Inflammatory macrophage treated with lipopolysaccharide for 1 hour (primary cell): ENCODE results near the gene OLA1.

Source experiments
- DNase-seq, 2 donors: peaks; one replicate each; pipeline ENCODE4 v3.0.0-alpha.2; 2020 to 2022

OLA1 gene

GRCh38 chr2:174059884-174060244, 188.5 kb downstream of the OLA1 start:
- DNase-seq = no peak

DNA sequence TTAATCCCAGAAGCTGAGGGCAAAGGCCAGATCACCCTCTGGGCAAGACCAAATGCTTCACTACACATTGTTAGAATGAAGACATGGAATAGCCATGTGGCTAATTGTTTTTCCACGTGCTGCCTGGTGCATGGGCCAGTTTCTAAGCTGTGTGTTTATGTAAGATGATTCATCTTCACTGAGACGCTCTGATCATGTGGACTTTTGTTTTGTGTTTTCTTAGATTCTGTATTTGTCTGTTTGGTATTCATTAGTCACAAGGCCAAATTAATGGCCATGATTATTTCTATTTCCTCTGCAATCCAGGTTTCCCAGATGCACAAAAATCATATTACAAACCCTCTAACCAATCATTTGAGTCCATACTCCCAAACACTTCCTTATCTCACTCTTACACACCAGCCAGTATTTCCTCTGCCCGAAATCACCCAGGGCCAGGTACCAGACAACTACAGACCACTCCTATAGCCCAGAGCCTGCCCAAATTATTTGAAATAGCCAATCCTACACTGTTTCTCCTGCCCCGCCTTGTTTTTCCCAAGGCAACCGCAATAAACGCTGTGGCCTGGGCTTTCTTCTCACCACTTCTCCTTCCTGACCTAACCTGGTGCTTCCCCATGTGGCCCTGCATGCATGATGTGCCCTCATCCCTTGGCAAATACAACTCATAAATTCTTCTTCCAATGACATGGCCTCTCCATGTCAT, 189.0 kb downstream of the OLA1 start:
- DNase-seq = peak; percentile 67 to 80

- DNase-seq = peak in 1 of 2 donors; percentile 36
Observed at GRCh38 chr2:174058456-174058855, 189.9 kb downstream of the OLA1 start.

DNA sequence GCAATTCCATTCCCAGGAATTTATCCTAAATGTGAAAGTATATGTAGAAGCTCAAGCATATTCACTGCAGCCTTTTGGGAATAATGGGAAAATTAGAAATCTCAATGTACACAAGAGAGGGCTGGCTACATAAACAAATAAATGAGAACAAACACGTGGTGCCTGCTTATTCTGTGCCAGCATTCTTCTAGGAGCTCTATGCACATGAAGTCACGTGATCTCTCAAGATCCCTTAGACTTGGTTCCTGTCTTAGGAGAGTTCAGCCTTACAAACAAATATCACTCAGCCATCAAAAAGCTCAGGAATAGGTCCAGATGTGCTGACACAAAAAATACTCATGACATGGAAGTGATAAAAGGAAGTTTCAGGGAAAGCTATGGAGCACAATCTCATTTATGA, 190.3 kb downstream of the OLA1 start:
- DNase-seq = no peak

- peak; percentile 59 to 68 for DNase-seq
Observed at GRCh38 chr2:174054926-174055325, 193.4 kb downstream of the OLA1 start.

DNA sequence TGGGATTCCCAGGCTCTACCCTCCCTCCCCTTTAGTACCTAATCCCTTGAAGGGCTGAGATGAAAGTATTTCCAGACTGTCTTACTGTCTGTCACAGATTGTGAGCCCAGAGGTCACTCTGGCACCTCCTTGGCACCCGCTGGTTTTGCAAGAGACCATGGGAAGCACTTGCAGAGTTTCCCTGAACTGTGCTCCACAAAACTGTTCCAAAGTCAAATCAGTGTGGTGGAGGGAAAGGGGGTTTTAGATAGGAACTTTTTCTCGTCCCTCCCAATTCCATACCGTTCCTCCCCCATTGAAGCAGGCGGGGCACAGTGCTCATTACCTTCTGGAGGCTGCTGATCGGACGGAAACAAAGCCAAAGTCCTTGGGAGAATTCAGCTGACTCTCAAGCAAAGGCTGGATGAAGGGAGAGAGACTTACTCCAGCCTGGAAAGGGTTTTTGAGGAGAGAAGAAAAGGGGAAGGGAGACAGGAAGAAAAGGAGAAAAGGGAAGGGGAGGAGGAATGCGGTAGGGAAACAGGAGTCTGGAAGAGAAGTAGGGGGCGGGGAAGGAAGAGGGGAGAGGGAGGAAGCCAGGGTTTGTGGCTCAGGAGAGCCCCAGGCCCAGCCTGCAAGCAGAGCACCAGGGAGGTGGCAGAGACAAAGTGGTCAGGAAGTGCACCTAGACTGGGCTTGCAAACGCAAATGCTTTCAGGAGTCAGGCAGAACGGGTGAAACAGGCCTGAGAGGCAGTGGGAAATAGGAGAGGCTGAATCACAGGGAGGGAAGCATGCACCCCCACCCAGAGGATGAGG, 194.8 kb downstream of the OLA1 start:
- no peak for DNase-seq

GRCh38 chr2:174052584-174052976, 195.8 kb downstream of the OLA1 start:
- no peak for DNase-seq

DNA sequence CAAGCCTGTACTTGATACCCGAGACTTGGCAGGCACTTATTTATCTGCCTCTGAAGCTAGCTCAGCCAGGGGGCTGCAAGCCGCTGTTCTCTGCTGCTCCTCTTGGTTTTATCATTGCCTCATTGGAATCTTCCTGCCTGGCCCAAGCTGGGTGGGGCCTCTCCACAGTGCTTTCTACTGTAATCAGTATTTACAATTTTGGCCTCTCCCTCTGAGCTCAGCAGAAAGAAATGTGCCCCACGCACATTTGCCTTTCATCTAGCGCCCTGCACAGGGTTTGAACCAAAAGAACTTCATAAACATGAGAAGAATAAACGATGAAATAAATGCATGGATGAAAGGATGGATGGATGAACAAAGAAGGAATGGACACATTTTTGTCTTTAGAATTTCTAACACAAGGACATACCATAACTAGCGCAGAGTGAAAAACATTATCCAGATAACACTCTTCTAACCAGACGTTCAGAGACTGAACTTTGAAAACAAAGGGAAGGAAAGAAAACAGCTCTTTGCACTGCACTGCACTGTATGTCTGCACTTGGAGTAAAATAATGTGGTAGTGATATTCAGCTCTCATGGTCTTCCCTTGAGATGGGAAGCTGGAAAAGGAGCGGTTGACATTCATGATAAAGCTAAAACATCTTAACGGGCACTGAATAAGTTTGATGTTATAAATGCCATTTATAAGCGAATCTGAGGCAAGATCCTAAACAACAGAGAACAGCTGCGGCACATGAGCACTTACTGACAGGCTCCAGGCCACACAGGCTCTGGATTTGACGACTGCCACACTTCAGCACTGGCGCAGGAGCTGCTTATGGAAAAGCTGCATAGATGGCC, 196.4 kb downstream of the OLA1 start:
- DNase-seq = no peak

GRCh38 chr2:174051068-174051467, 197.3 kb downstream of the OLA1 start:
- no peak for DNase-seq

DNA sequence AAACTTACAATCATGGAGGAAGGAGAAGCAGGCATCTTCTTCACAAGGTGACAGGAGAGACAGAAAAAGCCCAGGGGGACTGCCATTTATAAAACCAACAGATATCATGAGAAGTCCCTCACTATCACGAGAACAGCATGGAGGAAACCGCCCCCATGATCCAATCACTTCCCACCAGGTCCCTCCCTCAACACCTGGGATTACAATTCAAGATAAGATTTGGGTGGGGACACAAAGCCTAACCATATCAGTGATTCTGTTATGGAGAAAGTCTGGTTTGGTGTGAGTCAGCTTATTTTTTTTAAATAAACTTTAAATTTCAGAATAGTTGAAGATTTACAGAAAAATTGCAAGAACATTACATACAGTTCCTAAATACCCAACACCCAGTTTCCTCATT, 198.4 kb downstream of the OLA1 start:
- no peak for DNase-seq

DNA sequence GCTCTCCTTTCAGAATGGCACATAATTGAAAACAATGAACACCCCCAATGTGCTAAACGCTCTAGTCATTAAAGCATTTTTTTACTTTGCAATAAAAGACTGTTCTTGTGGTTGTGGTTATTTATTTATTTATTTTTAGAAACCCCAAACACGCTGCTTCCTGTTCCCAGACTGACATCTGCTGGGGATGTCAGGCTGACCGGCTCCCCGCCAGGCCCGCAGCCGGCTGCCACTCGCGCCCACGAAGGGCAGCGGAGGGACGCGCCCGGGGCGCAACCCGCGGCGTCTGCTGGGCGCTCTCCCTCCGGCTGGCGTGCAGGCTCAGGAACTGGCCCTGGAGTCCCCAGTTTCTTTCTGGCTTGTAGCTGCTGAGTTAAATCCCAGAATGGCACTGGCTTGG, 200.1 kb downstream of the OLA1 start:
- no peak for DNase-seq

- no peak for DNase-seq
Observed at GRCh38 chr2:174047746-174048145, 200.6 kb downstream of the OLA1 start.

GRCh38 chr2:174046172-174046571, 202.2 kb downstream of the OLA1 start:
- DNase-seq = no peak

- DNase-seq = peak in 1 of 2 donors; percentile 27
Observed at GRCh38 chr2:174044556-174044955, 203.8 kb downstream of the OLA1 start.

DNA sequence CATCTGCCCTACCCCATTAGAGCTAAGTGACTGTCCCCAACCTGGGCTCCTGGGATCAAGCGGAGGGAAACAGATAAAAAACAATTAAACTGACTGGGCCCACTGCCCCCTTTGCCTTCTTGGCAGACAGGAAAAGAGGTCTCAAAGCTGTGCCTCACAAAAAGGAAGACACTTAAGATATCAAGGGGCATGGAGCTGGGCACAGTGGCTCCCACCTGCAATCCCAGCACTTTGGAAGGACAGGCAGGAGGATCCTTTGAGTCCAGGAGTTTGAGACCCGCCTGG, 208.0 kb downstream of the OLA1 start:
- DNase-seq = no peak

DNA sequence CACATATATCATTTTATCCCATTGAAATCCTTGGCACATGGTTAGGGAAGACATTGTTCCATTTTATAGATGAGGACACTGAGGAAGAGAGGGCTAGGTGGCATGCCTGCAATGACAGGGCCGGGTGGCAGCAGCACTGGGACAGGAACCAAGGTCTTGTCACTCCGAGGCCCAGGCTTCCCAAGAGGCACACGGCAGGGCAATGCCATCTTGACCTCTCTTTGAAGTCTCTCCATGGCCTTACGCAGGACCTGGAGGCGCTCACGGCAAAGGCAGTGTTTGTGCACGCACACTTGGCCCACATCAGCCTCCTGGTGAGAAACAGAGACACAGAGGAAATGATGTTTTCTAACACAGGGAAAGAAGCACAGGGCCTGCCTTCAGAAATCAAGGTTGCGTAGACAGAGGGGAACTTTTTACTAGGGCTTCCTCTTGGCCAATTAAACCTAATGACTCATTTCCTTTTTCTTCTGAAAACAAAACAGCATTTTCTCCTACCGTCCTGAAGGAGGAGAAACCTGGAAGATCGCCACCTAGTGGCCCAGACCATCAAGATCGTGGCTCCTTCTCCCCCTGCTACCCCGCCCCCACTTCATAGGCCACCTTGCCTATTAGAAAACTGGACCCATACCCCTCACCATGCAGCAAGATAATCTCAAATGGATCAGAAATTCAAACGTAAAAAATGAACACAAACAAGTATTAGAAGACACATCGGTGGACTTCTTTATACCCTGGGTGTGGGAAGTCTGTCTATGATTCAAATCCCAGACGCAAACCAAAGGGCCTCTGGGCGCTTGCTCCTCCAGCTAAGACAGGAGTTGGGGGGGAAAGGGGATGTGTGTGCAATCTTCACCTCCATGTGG, 208.5 kb downstream of the OLA1 start:
- DNase-seq = peak; percentile 97

GRCh38 chr2:174038462-174038861, 209.9 kb downstream of the OLA1 start:
- DNase-seq = peak in 1 of 2 donors; percentile 34

GRCh38 chr2:174036825-174037224, 211.5 kb downstream of the OLA1 start:
- DNase-seq = no peak

- DNase-seq = peak; percentile 73 to 84
Observed at GRCh38 chr2:174035981-174036742, 212.2 kb downstream of the OLA1 start.

GRCh38 chr2:174035117-174035635, 213.2 kb downstream of the OLA1 start:
- DNase-seq = no peak

- no peak for DNase-seq
Observed at GRCh38 chr2:174033163-174033550, 215.2 kb downstream of the OLA1 start.

DNA sequence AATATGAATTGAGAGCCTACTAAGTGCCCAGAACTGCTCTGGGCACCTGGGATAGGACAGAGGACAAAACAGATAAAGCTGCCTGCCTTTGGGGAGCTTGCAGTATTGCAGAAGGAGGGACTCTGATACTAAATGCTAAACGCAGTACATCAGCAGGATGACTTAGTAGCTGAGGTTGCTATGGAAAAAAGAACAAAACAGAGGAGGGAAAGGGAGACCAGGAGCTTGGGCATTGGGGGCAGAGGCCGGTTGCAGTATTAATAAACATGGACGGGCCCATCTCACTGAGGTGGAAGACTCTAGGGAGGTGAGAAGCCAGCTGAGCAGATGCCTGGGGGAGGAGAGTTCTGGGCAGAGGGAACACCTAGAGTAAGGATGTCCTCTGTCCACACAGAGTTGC, 217.1 kb downstream of the OLA1 start:
- DNase-seq = no peak
